Cortex of kidney (tissue), 1 donor: ENCODE results near the gene FBRSL1.

ENCODE experiments used
- DNase-seq: peaks from one replicate; lab custom pipeline; 2025; lab: John Stamatoyannopoulos, UW

Gene FBRSL1

GRCh38 chr12:132542661-132543060 lies 52.7 kb downstream of the FBRSL1 start:
- no peak for DNase-seq

DNA sequence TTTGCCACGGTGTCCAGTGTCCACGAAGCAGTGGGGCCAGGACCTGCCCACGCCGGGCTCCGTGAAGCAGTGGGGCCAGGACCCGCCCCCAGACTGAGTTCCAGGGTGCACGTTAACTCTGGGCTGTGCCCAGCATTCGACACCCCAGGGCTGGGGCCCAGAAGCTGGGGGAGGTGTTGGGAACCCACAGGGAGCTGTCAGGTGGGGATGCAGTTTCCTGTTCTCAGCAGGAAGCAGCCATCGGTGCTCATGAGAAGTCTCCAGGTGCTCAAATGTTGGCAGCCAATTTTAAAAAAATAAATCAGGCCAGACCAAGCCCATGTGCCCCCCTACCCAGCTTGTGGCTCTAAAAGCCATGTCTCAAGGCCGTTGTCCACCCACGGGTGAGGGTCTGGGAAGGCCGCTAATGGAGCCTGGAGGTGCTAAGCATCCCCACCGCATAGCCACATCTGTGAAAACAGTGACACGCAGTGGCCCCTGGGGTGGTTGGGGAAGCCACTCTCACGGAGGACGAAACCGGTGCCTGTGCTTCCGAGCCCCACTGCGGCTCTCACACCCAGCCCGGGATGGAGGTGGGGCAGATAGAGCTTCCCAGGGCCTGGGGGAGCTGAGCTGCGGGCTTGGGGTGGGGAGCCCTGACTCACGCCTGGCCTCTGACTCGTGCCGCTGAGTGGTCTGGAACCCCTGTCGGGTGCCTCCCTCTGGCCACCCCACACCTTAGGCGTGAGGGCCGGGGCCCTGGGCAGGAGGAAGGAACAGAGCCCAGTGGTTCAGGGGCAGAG lies 53.5 kb downstream of the FBRSL1 start:
- DNase-seq, result no peak

GRCh38 chr12:132544080-132544397 lies 54.1 kb downstream of the FBRSL1 start:
- DNase-seq, result no peak

DNA sequence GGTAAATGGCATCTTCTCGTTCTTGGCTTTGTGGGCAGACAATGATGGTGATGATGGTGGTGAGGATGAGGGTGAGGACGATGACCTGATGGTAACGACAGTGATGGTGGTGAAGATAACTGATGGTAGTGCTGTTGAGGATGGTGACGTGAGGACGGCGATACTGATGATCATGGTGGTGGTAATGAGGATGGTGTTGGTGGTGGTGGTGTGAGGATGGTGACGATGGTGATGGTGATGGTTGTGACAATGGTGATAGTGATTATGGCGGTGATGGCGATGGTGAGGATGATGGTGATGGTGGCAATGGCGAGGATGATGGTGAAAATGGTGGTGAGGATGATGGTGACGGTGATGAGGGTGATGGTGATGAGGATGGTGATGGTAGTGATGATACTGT lies 54.5 kb downstream of the FBRSL1 start:
- no peak for DNase-seq

GRCh38 chr12:132545164-132545953 lies 55.4 kb downstream of the FBRSL1 start:
- no peak for DNase-seq

DNA sequence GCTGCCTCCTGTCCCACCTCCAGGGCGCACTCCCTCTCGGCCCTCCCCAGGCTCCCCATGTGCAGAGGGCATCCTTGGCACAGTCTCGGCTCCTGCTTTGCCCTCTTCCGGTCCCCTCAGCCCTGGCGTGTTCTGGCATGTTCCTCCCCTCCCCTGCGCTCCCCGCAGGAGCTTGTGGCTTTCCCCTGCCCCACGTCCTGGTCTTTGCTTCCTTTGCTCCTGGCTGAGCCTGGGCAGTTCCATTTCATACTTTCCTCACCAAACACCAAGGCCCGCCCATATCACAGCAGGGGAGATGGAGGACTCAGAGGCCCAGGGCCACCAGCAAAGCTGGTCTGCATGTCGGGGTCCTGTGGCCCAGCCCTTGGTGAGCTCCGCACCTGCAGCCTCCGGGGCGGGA lies 56.0 kb downstream of the FBRSL1 start:
- DNase-seq, result no peak

GRCh38 chr12:132546647-132547046 lies 56.7 kb downstream of the FBRSL1 start:
- DNase-seq, result no peak

DNA sequence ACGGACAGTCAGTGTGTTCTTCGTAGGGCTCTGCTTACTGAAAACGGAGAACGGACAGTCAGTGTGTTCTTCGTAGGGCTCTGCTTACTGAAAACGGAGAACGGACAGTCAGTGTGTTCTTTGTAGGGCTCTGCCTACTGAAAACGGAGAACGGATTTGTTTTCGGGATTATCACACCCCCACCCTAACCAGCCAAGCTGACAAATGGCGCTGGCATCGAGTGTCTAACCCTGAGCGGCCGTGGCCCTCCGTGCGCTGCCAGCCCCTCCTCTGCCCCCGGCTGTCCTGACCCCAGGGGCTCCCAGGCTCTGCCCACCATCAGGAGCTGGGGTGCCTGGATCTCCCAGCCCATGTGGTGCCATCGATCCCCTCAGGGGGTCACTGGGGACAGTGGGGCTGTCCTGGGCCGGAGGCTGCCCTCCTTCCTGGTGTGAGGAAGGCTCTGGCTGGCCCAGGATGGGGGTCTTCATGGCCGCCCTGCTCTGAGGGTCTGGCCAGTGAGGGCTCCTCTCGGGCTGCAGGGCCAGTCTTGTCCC lies 57.3 kb downstream of the FBRSL1 start:
- DNase-seq, result no peak

DNA sequence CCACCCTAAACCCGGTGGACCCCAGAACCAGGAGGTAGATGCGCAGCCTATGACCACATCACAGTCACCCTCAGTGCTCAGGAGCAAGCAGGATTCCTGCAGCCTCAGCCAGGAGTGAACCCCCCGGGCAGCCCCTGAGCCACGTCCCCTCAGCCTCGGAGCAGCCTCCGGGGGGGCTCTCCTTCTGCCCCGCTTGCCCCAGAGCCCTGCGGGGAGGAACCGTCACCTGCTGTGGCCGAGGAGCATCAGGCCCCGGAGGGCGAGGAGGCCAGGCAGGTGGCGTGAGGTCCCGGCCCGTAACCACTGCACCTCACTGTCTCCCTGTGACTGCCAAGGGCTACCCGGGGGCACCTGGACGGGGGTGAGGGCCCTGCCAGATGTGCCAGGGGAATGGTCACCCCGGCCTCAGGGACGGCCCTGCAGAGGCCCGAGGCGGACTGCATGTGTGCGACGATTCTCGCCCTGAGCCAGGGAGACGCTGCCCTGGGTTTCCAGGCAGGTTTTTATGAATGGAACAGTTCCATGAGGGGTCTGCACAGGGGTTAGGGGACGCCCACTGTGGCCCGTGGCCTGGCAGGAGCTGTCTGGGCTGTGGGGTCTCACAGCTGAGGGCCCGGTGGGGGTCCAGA lies 58.6 kb downstream of the FBRSL1 start:
- DNase-seq, result no peak

DNA sequence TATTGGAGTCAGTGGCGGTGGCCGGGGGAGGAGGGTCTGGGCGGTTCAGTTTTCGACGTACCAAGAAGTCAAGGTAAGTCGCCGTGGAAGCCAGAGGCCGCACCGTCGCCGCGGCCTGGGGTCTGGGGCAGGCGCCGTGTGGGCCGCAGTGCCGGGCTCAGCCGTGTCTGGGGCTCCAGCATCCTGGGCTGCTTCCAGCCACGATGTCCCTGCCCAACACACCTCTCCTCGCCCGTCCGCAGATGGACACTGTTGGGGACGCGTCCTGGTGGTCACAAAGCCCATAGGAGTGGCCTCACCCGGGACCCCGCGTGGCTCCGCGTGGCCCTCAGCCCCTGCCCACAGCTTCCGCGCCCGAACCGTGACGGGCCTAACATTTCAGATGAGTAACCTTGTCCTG lies 59.1 kb downstream of the FBRSL1 start:
- DNase-seq, result no peak

GRCh38 chr12:132550014-132550802 lies 60.3 kb downstream of the FBRSL1 start:
- no peak for DNase-seq

DNA sequence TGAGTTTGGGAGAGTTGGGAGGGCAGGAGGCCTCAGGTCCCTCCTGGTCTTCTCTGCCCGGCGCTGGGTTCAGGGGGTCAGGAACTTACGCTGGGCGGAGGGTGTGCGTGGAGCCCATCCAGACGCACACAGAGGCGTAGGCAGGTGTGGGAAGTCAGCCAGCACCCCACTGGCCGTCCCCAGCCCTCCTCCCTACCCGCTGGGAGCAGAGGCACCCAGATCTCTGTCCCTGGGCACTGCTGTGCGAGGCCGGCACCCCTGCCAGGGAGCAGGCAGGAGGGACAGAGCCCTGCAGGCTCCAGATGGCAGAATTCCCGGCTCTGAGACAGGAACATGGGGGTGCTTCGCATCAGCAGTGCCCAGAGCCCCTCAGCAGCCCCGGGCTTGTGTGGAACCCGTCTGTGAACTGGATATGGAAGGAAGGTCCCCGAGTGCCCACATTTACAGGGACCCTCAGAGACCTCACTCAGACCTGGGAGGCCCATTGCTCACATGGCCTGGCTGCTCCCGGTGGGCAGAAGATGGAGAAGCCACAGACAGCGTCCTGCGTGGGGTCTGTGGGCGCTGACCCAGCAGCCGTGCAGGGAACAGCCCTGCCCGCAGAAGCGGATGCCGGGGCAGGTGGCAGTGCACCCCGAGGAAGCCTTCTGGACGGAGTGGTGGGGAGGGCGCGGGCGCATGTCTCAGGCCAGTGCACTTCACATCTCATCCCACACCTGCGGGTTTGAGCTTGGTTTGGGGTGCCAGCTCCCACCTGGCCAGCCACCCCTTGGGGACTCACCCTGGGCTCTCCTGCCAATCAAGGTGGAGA lies 61.1 kb downstream of the FBRSL1 start:
- no peak for DNase-seq

- DNase-seq, result no peak
Observed at GRCh38 chr12:132551641-132552031, 61.7 kb downstream of the FBRSL1 start.

- DNase-seq, result no peak
Observed at GRCh38 chr12:132554845-132555630, 65.1 kb downstream of the FBRSL1 start.

DNA sequence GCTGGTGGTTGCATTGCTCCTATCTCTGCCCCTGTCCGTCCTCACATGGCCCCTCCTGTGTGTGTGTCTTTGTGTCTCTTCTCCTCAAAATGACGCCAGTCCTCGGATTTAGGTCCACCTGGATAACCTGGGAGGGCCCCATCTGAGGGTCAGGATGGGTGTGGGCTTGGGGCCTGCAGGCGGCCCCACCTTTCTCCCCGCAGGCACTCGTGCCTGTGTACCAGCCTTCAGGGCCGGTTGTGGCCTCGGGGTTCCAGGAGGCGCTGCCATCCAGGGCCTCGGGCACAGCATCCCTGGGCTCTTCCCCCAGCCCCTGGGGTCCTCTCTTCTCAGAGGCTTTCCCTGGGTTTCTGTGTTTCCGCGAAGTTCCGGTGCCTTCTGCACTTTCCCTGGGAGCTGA lies 65.7 kb downstream of the FBRSL1 start:
- DNase-seq, result no peak

- DNase-seq, result no peak
Observed at GRCh38 chr12:132556216-132556615, 66.3 kb downstream of the FBRSL1 start.

DNA sequence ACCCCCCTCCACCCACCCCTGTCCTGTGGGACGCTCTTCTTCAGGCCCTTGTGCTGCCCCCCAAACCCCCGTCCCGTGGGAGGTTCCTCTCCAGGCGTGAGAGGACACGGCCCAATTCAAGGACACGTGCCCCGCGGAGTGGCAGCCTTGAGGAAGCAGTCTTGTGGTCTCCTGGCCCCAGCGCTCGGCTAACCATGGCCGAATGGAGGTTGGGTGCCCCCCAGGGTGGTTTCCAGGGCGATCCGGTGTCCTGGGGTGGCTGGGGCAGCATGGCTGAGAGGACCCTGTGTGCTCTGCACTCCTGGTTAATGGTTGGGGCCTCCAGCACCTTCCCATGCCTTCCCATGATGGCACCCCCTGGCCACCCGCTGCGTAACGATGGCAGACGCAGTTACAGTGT lies 66.8 kb downstream of the FBRSL1 start:
- no peak for DNase-seq

GRCh38 chr12:132557291-132558015 lies 67.5 kb downstream of the FBRSL1 start:
- no peak for DNase-seq

GRCh38 chr12:132558042-132558856 lies 68.3 kb downstream of the FBRSL1 start:
- DNase-seq, result no peak
